HepG2 (cell line): ENCODE measurements around the gene GADD45B. TPM values are rescaled to one million over a fixed set of nuclear protein-coding genes. Genes with fewer than 3 reads are reported as not detected.

Experiments used
- ATAD3A ChIP-seq: sonication (generic); formaldehyde crosslinking; IDR thresholded peaks from 2 replicates; pipeline ENCODE4 v1.4.0; 2020; ENCODE audit warnings: missing genetic modification reagents
- CBX2 ChIP-seq, 2 experiments: fragments of 200-600 bp in 1 of 2; sonication (generic); formaldehyde crosslinking in 1 of 2; IDR thresholded peaks; 2 replicates each; pipeline versions ENCODE4 v1.7.0 to v1.8.1; 2018 to 2022; ENCODE audit warnings: low read depth in 2 of 2, low read length in 1 of 2, mild to moderate bottlenecking in 1 of 2, missing genetic modification reagents in 1 of 2
- CENPX ChIP-seq: sonication (generic); formaldehyde crosslinking; IDR thresholded peaks from 2 replicates; pipeline ENCODE4 v1.9.0; 2021; ENCODE audit warnings: mild to moderate bottlenecking, missing genetic modification reagents, moderate library complexity
- GABPA ChIP-seq, 2 experiments: IDR thresholded peaks; 2 replicates each; pipeline ENCODE4 v1.6.1; 2011 to 2016; ENCODE audit warnings: low read depth in 2 of 2, low read length in 1 of 2, missing biosample characterization in 1 of 2, missing genetic modification characterization in 1 of 2
- HNF4G ChIP-seq, 2 experiments: sonication (generic) in 1 of 2; formaldehyde crosslinking in 1 of 2; IDR thresholded peaks; 2 replicates each; pipeline versions ENCODE4 v1.4.0 to v1.6.1; 2011 to 2020; ENCODE audit warnings: borderline replicate concordance in 2 of 2, low read depth in 2 of 2, mild to moderate bottlenecking in 2 of 2, low read length in 1 of 2, missing genetic modification reagents in 1 of 2, moderate library complexity in 1 of 2
- IRF9 ChIP-seq: sonication (generic); formaldehyde crosslinking; IDR thresholded peaks from 2 replicates; pipeline ENCODE4 v1.8.0; 2022; ENCODE audit warnings: missing genetic modification reagents, mild to moderate bottlenecking, borderline replicate concordance
- KAT7 ChIP-seq: IDR thresholded peaks from 2 replicates; pipeline ENCODE4 v1.6.1; 2018; ENCODE audit warnings: borderline replicate concordance, missing compliant biosample characterization
- MATR3 ChIP-seq: sonication (generic); formaldehyde crosslinking; IDR thresholded peaks from 2 replicates; pipeline ENCODE4 v1.4.0; 2020; ENCODE audit warnings: missing genetic modification reagents
- MZF1 ChIP-seq: sonication (generic); formaldehyde crosslinking; IDR thresholded peaks from 2 replicates; pipeline ENCODE4 v1.8.1; 2023; ENCODE audit warnings: mild to moderate bottlenecking, missing genetic modification reagents, borderline replicate concordance
- NFYB ChIP-seq: sonication (generic); formaldehyde crosslinking; IDR thresholded peaks from 2 replicates; pipeline ENCODE4 v1.4.0; 2020; ENCODE audit warnings: missing genetic modification reagents
- PHF20 ChIP-seq: sonication (generic); formaldehyde crosslinking; IDR thresholded peaks from 2 replicates; pipeline ENCODE4 v1.5.0; 2020; ENCODE audit warnings: mild to moderate bottlenecking, missing genetic modification reagents
- PHF21A ChIP-seq: sonication (generic); formaldehyde crosslinking; IDR thresholded peaks from 2 replicates; pipeline ENCODE4 v1.5.0; 2020; ENCODE audit warnings: mild to moderate bottlenecking, missing genetic modification reagents
- RBM22 ChIP-seq: fragments of 200-400 bp; formaldehyde crosslinking; optimal IDR thresholded peaks from 2 replicates; pipeline ENCODE3; 2017; ENCODE audit warnings: mild to moderate bottlenecking, low read length, moderate library complexity
- RFX3 ChIP-seq: IDR thresholded peaks from 2 replicates; pipeline ENCODE4 v1.6.1; 2016; ENCODE audit warnings: missing biosample characterization, missing genetic modification reagents
- RXRB ChIP-seq: IDR thresholded peaks from 2 replicates; pipeline ENCODE4 v1.6.1; 2016; ENCODE audit warnings: borderline replicate concordance, missing genetic modification reagents, missing compliant biosample characterization
- SATB2 ChIP-seq: sonication (generic); formaldehyde crosslinking; IDR thresholded peaks from 2 replicates; pipeline ENCODE4 v1.5.0; 2020; ENCODE audit warnings: missing genetic modification reagents
- SCMH1 ChIP-seq: sonication (generic); formaldehyde crosslinking; IDR thresholded peaks from 2 replicates; pipeline ENCODE4 v1.9.0; 2021; ENCODE audit warnings: missing genetic modification reagents, mild to moderate bottlenecking, borderline replicate concordance
- TBX3 ChIP-seq: fragments of 450-650 bp; IDR thresholded peaks from 2 replicates; pipeline ENCODE4 v1.6.1; 2017; ENCODE audit warnings: antibody characterized with exemption, mild to moderate bottlenecking, inconsistent platforms, borderline replicate concordance
- ZNF121 ChIP-seq: sonication (generic); formaldehyde crosslinking; IDR thresholded peaks from 2 replicates; pipeline ENCODE4 v1.5.0; 2020; ENCODE audit warnings: mild to moderate bottlenecking, missing genetic modification reagents
- ZNF24 ChIP-seq: fragments of 450-650 bp; IDR thresholded peaks from 2 replicates; pipeline ENCODE4 v1.6.1; 2017; ENCODE audit warnings: antibody characterized with exemption, mild to moderate bottlenecking
- ZNF547 ChIP-seq: sonication (generic); formaldehyde crosslinking; IDR thresholded peaks from 2 replicates; pipeline ENCODE4 v1.5.1; 2020; ENCODE audit warnings: mild to moderate bottlenecking, missing genetic modification reagents
- ZNF569 ChIP-seq: sonication (generic); formaldehyde crosslinking; IDR thresholded peaks from 2 replicates; pipeline ENCODE4 v1.5.0; 2020; ENCODE audit warnings: mild to moderate bottlenecking, missing genetic modification reagents, moderate library complexity, borderline replicate concordance
- ZNF761 ChIP-seq: sonication (generic); formaldehyde crosslinking; conservative IDR thresholded peaks from 2 replicates; pipeline ENCODE4 v1.4.0; 2020; ENCODE audit warnings: mild to moderate bottlenecking, missing genetic modification reagents
- polyA plus RNA-seq, 8 experiments: library from polyadenylated mRNA; depleted of rRNA in 3 of 8; stranded (reverse) in 7 of 8; unstranded in 1 of 8; fragments of >200 nt; fragmentation: Illumina TruSeq in 4 of 8; extraction: Trizol in 4 of 8; gene quantifications; 2 replicates each; pipeline versions ENCODE4 v1.2.1 to v1.2.3, GENCODE V29; 2011 to 2016; ENCODE audit warnings: low read depth in 4 of 8, missing spikeins in 1 of 8, mixed read lengths in 1 of 8; ENCODE audit not compliant: insufficient read depth in 1 of 8
- total RNA-seq, 5 experiments: library from RNA; depleted of rRNA; stranded (reverse); fragments of >200 nt; fragmentation: Illumina TruSeq; extraction: Trizol; gene quantifications; 2 replicates each; pipeline ENCODE4 v1.2.3, GENCODE V29; 2016; ENCODE audit warnings: low read depth in 1 of 5
- TF ChIP-seq, protein P1 (sequence below): sonication (generic); formaldehyde crosslinking; IDR thresholded peaks from 2 replicates; pipeline ENCODE4 v1.4.0; 2020; ENCODE audit warnings: missing genetic modification reagents

GADD45B gene
- total and polyA plus RNA-seq, 2 of the 13 experiments (the other 11 are each of a cell fraction or from before 2014, with no cell fraction given) = 4.6 to 34.1 TPM

- TF ChIP-seq ZNF761 (peak; percentile 91), IRF9 (CRISPR knock-in tag) (no peak), MATR3 (CRISPR knock-in tag) (no peak), RFX3 (CRISPR knock-in tag) (no peak), MZF1 (CRISPR knock-in tag) (no peak), RXRB (CRISPR knock-in tag) (peak; percentile 85), ZNF547 (CRISPR knock-in tag) (no peak; the same call in 1 of the 2 replicates), HNF4G (IDR thresholded peaks at IDR 0.05; ENCODE audit: borderline replicate concordance, low read depth, low read length) (peak; percentile 91), HNF4G (CRISPR knock-in tag; IDR thresholded peaks at IDR 0.05; ENCODE audit: borderline replicate concordance, low read depth) (no peak; the same call in 1 of the 2 replicates), CBX2 (IDR thresholded peaks at IDR 0.05; ENCODE audit: low read depth, low read length) (no peak), CBX2 (CRISPR knock-in tag; IDR thresholded peaks at IDR 0.05; ENCODE audit: low read depth) (no peak), RBM22 (peak; percentile 95), ZNF121 (CRISPR knock-in tag) (peak; percentile 48), TBX3 (peak; percentile 53; the same call in 1 of the 2 replicates), CENPX (CRISPR knock-in tag) (no peak), ZNF24 (peak; percentile 74; the same call in 1 of the 2 replicates), PHF20 (peak; percentile 42; the same call in 1 of the 2 replicates), SATB2 (CRISPR knock-in tag) (no peak), PHF21A (CRISPR knock-in tag) (peak; percentile 96), GABPA (IDR thresholded peaks at IDR 0.05; ENCODE audit: low read depth, low read length) (no peak), GABPA (CRISPR knock-in tag; IDR thresholded peaks at IDR 0.05; ENCODE audit: low read depth) (peak; percentile 73), ZNF569 (CRISPR knock-in tag) (no peak), SCMH1 (CRISPR knock-in tag) (no peak), NFYB (CRISPR knock-in tag) (peak; percentile 47; the same call in 1 of the 2 replicates), ATAD3A (no peak), KAT7 (CRISPR knock-in tag) (peak; percentile 56; the same call in 1 of the 2 replicates)
- TF ChIP-seq, protein P1, sequence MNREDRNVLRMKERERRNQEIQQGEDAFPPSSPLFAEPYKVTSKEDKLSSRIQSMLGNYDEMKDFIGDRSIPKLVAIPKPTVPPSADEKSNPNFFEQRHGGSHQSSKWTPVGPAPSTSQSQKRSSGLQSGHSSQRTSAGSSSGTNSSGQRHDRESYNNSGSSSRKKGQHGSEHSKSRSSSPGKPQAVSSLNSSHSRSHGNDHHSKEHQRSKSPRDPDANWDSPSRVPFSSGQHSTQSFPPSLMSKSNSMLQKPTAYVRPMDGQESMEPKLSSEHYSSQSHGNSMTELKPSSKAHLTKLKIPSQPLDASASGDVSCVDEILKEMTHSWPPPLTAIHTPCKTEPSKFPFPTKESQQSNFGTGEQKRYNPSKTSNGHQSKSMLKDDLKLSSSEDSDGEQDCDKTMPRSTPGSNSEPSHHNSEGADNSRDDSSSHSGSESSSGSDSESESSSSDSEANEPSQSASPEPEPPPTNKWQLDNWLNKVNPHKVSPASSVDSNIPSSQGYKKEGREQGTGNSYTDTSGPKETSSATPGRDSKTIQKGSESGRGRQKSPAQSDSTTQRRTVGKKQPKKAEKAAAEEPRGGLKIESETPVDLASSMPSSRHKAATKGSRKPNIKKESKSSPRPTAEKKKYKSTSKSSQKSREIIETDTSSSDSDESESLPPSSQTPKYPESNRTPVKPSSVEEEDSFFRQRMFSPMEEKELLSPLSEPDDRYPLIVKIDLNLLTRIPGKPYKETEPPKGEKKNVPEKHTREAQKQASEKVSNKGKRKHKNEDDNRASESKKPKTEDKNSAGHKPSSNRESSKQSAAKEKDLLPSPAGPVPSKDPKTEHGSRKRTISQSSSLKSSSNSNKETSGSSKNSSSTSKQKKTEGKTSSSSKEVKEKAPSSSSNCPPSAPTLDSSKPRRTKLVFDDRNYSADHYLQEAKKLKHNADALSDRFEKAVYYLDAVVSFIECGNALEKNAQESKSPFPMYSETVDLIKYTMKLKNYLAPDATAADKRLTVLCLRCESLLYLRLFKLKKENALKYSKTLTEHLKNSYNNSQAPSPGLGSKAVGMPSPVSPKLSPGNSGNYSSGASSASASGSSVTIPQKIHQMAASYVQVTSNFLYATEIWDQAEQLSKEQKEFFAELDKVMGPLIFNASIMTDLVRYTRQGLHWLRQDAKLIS (CRISPR knock-in tag) = no peak
These were observed 13.1 kb upstream of the GADD45B start (continued) for GRCh38 chr19:2462635-2463421.
